Epidermal melanocyte (primary cell): ENCODE results near the gene LRFN4.
A peak's percentile ranks its signal among the peaks of the same experiment; 100 is the strongest.

ENCODE experiments used
- DNase-seq: peaks from one replicate; pipeline ENCODE4 v3.0.0; 2011; ENCODE audit warnings: low spot score; ENCODE audit not compliant: insufficient read length

The LRFN4 gene

GRCh38 chr11:66845143-66845875 lies 11.6 kb upstream of the LRFN4 start:
- DNase-seq, result no peak

GRCh38 chr11:66845876-66846212 lies 11.0 kb upstream of the LRFN4 start:
- no peak for DNase-seq

- no peak for DNase-seq
Measured at GRCh38 chr11:66846671-66847091, 10.2 kb upstream of the LRFN4 start.

GRCh38 chr11:66847461-66848232 lies 9.2 kb upstream of the LRFN4 start:
- DNase-seq, result no peak

GRCh38 chr11:66848671-66849500 lies 8.0 kb upstream of the LRFN4 start:
- no peak for DNase-seq

- no peak for DNase-seq
Measured at GRCh38 chr11:66849501-66850234, 7.2 kb upstream of the LRFN4 start.

GRCh38 chr11:66850235-66850587 lies 6.7 kb upstream of the LRFN4 start:
- DNase-seq, result no peak

GRCh38 chr11:66850588-66851238 lies 6.2 kb upstream of the LRFN4 start:
- DNase-seq, result no peak

- DNase-seq, result no peak
Measured at GRCh38 chr11:66851239-66851596, 5.6 kb upstream of the LRFN4 start.

- no peak for DNase-seq
Measured at GRCh38 chr11:66851698-66852465, 5.0 kb upstream of the LRFN4 start.

- no peak for DNase-seq
Measured at GRCh38 chr11:66852466-66853241, 4.2 kb upstream of the LRFN4 start.

GRCh38 chr11:66853242-66854229 lies 3.3 kb upstream of the LRFN4 start:
- no peak for DNase-seq

- no peak for DNase-seq
Measured at GRCh38 chr11:66854231-66854661, 2.6 kb upstream of the LRFN4 start.

- DNase-seq, result no peak
Measured at GRCh38 chr11:66854729-66855211, 2.1 kb upstream of the LRFN4 start.

- DNase-seq, result peak; percentile 99
Measured at GRCh38 chr11:66855574-66856495, 1.0 kb upstream of the LRFN4 start.

- DNase-seq, result no peak
Measured at GRCh38 chr11:66857234-66857926, 516 bp downstream of the LRFN4 start.

- no peak for DNase-seq
Measured at GRCh38 chr11:66857927-66858185, 992 bp downstream of the LRFN4 start.
